Uterus (tissue), 2 donors: ENCODE measurements around the gene IZUMO3.

Experiments
- CTCF ChIP-seq, 4 experiments: fragments of 200-600 bp in 2 of 4; fragments of 450-650 bp in 2 of 4; sonication (generic) in 2 of 4; IDR thresholded peaks; one replicate each; pipeline ENCODE4 v1.5.1; 2016 to 2019; ENCODE audit warnings: antibody characterized with exemption in 4 of 4, mild to moderate bottlenecking in 2 of 4, moderate library complexity in 1 of 4
- POLR2A ChIP-seq, 2 donors: fragments of 450-650 bp; IDR thresholded peaks; one replicate each; pipeline ENCODE4 v1.6.1; 2016; ENCODE audit warnings: antibody characterized with exemption in 2 of 2, mild to moderate bottlenecking in 1 of 2, moderate library complexity in 1 of 2

GRCh38 chr9:24553183-24553552 is 7.5 kb upstream of the IZUMO3 start:
- TF ChIP-seq CTCF (IDR thresholded peaks at IDR 0.05) (no peak), POLR2A (IDR thresholded peaks at IDR 0.05) (no peak)
